GM23338 (cell line): ENCODE measurements around the gene GPSM1. TPM values are rescaled to one million over a fixed set of nuclear protein-coding genes. Genes with fewer than 3 reads are reported as not detected.

Source experiments
- ATAC-seq: fragments of 200-7000 bp; cut with Tn5 transposase; 3 replicates; pipeline ENCODE4 v1.9.1; 2020
- DNase-seq: peaks from one replicate; pipeline ENCODE4 v3.0.0-alpha.2; 2015; ENCODE audit warnings: low spot score
- H2AFZ ChIP-seq: fragments of 200-600 bp; sonication (generic); 2 replicates; pipeline ENCODE4 v1.8.0; 2016; ENCODE audit warnings: antibody characterized with exemption, mild to moderate bottlenecking, moderate library complexity
- H3F3A ChIP-seq: fragments of 200-600 bp; sonication (generic); replicated peaks from 2 replicates; pipeline ENCODE4 v1.8.0; 2017; ENCODE audit warnings: antibody characterized with exemption, mixed run types, low read depth
- H3K27ac ChIP-seq: fragments of 200-600 bp; sonication (generic); 2 replicates; pipeline ENCODE4 v1.6.1; 2016; ENCODE audit warnings: low read depth
- H3K27me3 ChIP-seq: fragments of 200-600 bp; sonication (generic); 2 replicates; pipeline ENCODE4 v1.8.0; 2016; ENCODE audit warnings: mild to moderate bottlenecking, mixed run types, moderate library complexity; ENCODE audit not compliant: insufficient read depth
- H3K36me3 ChIP-seq: fragments of 200-600 bp; sonication (generic); 2 replicates; pipeline ENCODE4 v1.8.0; 2016; ENCODE audit warnings: mild to moderate bottlenecking; ENCODE audit not compliant: insufficient read depth
- H3K4me1 ChIP-seq: fragments of 200-600 bp; sonication (generic); 2 replicates; pipeline ENCODE4 v1.8.0; 2016; ENCODE audit warnings: mild to moderate bottlenecking, moderate library complexity; ENCODE audit not compliant: insufficient read depth
- H3K4me2 ChIP-seq: fragments of 200-600 bp; sonication (generic); 2 replicates; pipeline ENCODE4 v1.7.1; 2017; ENCODE audit warnings: mixed run types
- H3K4me3 ChIP-seq: fragments of 200-600 bp; sonication (generic); 2 replicates; pipeline ENCODE4 v1.6.1; 2016; ENCODE audit warnings: mixed run types
- H3K79me2 ChIP-seq: fragments of 200-600 bp; sonication (generic); replicated peaks from 2 replicates; pipeline ENCODE4 v1.8.0; 2017; ENCODE audit warnings: mild to moderate bottlenecking; ENCODE audit not compliant: insufficient read depth
- H3K9me2 ChIP-seq: fragments of 200-600 bp; sonication (generic); 2 replicates; pipeline ENCODE4 v1.8.0; 2017; ENCODE audit not compliant: insufficient read depth
- H4K20me1 ChIP-seq: fragments of 200-600 bp; sonication (generic); replicated peaks from 2 replicates; pipeline ENCODE4 v1.8.0; 2017; ENCODE audit warnings: mild to moderate bottlenecking; ENCODE audit not compliant: insufficient read depth
- H3K27ac Mint-ChIP-seq: 2 replicates; pipeline ENCODE4 v1.8.0; 2020; ENCODE audit warnings: inconsistent platforms, mild to moderate bottlenecking, moderate library complexity, mixed read lengths
- H3K27me3 Mint-ChIP-seq: 3 replicates; pipeline ENCODE4 v1.8.0; 2022; ENCODE audit warnings: low read depth, mild to moderate bottlenecking, moderate library complexity, mixed read lengths, inconsistent platforms; ENCODE audit not compliant: insufficient read depth, poor library complexity
- H3K36me3 Mint-ChIP-seq: 3 replicates; pipeline ENCODE4 v1.8.0; 2021; ENCODE audit warnings: low read depth, mild to moderate bottlenecking, inconsistent platforms, moderate library complexity, mixed read lengths
- H3K4me1 Mint-ChIP-seq: 3 replicates; pipeline ENCODE4 v1.8.0; 2020; ENCODE audit warnings: mild to moderate bottlenecking, inconsistent platforms, mixed read lengths
- H3K4me3 Mint-ChIP-seq: 3 replicates; pipeline ENCODE4 v1.8.0; 2021; ENCODE audit warnings: moderate library complexity, mild to moderate bottlenecking, inconsistent platforms, mixed read lengths
- H3K9me3 Mint-ChIP-seq: 3 replicates; pipeline ENCODE4 v1.8.0; 2020; ENCODE audit warnings: moderate library complexity, mild to moderate bottlenecking, inconsistent platforms, mixed read lengths
- CREB1 ChIP-seq: fragments of 250-450 bp; sonication (Bioruptor Pico); IDR thresholded peaks from 2 replicates; pipeline ENCODE4 v1.5.0; 2020; ENCODE audit warnings: low read depth, mild to moderate bottlenecking, moderate library complexity
- ETS1 ChIP-seq: IDR thresholded peaks from 2 replicates; pipeline ENCODE4 v1.6.1; 2016; ENCODE audit warnings: antibody characterized with exemption
- EZH2 ChIP-seq: fragments of 200-600 bp; sonication (generic); IDR thresholded peaks from one replicate; pipeline ENCODE4 v1.8.0; 2017; ENCODE audit warnings: antibody characterized with exemption, mild to moderate bottlenecking, low read depth; ENCODE audit not compliant: unreplicated experiment
- JUNB ChIP-seq: IDR thresholded peaks from one replicate; pipeline ENCODE4 v1.6.1; 2016; ENCODE audit warnings: antibody characterized with exemption; ENCODE audit not compliant: unreplicated experiment
- NANOG ChIP-seq: IDR thresholded peaks from 2 replicates; pipeline ENCODE4 v1.6.1; 2016; ENCODE audit warnings: antibody characterized with exemption, borderline replicate concordance
- STAT1 ChIP-seq: IDR thresholded peaks from one replicate; pipeline ENCODE4 v1.6.1; 2016; ENCODE audit warnings: antibody characterized with exemption; ENCODE audit not compliant: unreplicated experiment
- ZNF331 ChIP-seq: fragments of 250-450 bp; sonication (Bioruptor Pico); IDR thresholded peaks from 2 replicates; pipeline ENCODE4 v1.5.0; 2020; ENCODE audit warnings: low read depth, mild to moderate bottlenecking, moderate library complexity
- ZNF462 ChIP-seq: fragments of 250-450 bp; sonication (Bioruptor Pico); IDR thresholded peaks from 2 replicates; pipeline ENCODE4 v1.5.0; 2020; ENCODE audit warnings: mild to moderate bottlenecking, moderate library complexity
- polyA plus RNA-seq: library from polyadenylated mRNA; unstranded; fragments of >200 nt; fragmentation: Nextera tagmentation; extraction: Ambion mirVana; gene quantifications from 2 replicates; pipeline ENCODE4 v1.2.1, GENCODE V29; 2016
- total RNA-seq: library from RNA; depleted of rRNA; stranded (reverse); fragments of >200 nt; shearing (Covaris generic); gene quantifications from 2 replicates; pipeline ENCODE4 v1.2.3, GENCODE V29; 2014
- TF ChIP-seq, protein P1 (sequence below), 2 experiments: fragments of 200-600 bp in 1 of 2; sonication (generic) in 1 of 2; conservative IDR thresholded peaks; 2 replicates each; pipeline versions ENCODE4 v1.5.1 to v1.6.1; 2016 to 2017; ENCODE audit warnings: antibody characterized with exemption in 2 of 2, low read depth in 2 of 2, mild to moderate bottlenecking in 2 of 2, moderate library complexity in 1 of 2

Gene GPSM1
- total and polyA plus RNA-seq, 2 experiments from 2014 or later = 4.8 to 23.2 TPM

GRCh38 chr9:136303825-136304416, 23.4 kb upstream of the GPSM1 start, which contains the start of gene CCDC187:
TSS of gene CCDC187 (minus strand) at chr9:136304094. CDS start at chr9:136303830, 264 bp downstream.
- Histone ChIP-seq H3K27ac (no peak within 1 kb of the TSS), H4K20me1 (no peaks in the 10 kb centered on the region), H3K9me2 (no peaks in the 10 kb centered on the region), H3K27me3 (no peaks in the 10 kb centered on the region), H3K4me2 (no peak within 1 kb of the TSS), H3K4me1 (no peaks in the 10 kb centered on the region), H3K79me2 (no peaks in the 10 kb centered on the region), H3K36me3 (no peaks in the 10 kb centered on the region), H3F3A (peaks cover 18% of the 10 kb centered on the region), H2AFZ (no peak within 1 kb of the TSS), H3K4me3 (no peak within 1 kb of the TSS)
- Mint-ChIP-seq H3K27ac (no peak within 1 kb of the TSS), H3K27me3 (peaks cover 3% of the 10 kb centered on the region), H3K4me3 (no peak within 1 kb of the TSS), H3K36me3 (no peaks in the 10 kb centered on the region), H3K4me1 (no peaks in the 10 kb centered on the region), H3K9me3 (no peaks in the 10 kb centered on the region)
- ATAC-seq = no peak
- no peak for TF ChIP-seq ZNF331
- DNase-seq = no peak

GRCh38 chr9:136304456-136304855, 22.9 kb upstream of the GPSM1 start:
- Mint-ChIP-seq H3K4me3 (no peak overlapping the region), H3K36me3 (no peaks in the 10 kb centered on the region)
- H3K4me1 ChIP-seq = no peaks in the 10 kb centered on the region
- TF ChIP-seq CREB1 (CRISPR knock-in tag) = no peak
- TF ChIP-seq EZH2 = no peak
- TF ChIP-seq, protein P1, sequence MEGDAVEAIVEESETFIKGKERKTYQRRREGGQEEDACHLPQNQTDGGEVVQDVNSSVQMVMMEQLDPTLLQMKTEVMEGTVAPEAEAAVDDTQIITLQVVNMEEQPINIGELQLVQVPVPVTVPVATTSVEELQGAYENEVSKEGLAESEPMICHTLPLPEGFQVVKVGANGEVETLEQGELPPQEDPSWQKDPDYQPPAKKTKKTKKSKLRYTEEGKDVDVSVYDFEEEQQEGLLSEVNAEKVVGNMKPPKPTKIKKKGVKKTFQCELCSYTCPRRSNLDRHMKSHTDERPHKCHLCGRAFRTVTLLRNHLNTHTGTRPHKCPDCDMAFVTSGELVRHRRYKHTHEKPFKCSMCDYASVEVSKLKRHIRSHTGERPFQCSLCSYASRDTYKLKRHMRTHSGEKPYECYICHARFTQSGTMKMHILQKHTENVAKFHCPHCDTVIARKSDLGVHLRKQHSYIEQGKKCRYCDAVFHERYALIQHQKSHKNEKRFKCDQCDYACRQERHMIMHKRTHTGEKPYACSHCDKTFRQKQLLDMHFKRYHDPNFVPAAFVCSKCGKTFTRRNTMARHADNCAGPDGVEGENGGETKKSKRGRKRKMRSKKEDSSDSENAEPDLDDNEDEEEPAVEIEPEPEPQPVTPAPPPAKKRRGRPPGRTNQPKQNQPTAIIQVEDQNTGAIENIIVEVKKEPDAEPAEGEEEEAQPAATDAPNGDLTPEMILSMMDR (conservative IDR thresholded peaks at IDR 0.05; ENCODE audit: low read depth in 2 of 2) = no peak
- no peak for TF ChIP-seq ETS1
- TF ChIP-seq ZNF462 (CRISPR knock-in tag) = no peak
- no peak for TF ChIP-seq JUNB
- no peak for TF ChIP-seq STAT1
- TF ChIP-seq NANOG = no peak

More at GRCh38 chr9:136304456-136304855, 22.9 kb upstream of the GPSM1 start:
- Mint-ChIP-seq H3K4me1 (no peaks in the 10 kb centered on the region), H3K9me3 (no peaks in the 10 kb centered on the region), H3K27ac (no peak overlapping the region), H3K27me3 (no peaks in the 10 kb centered on the region)
- no peaks in the 10 kb centered on the region for H3K79me2 ChIP-seq
- no peaks in the 10 kb centered on the region for H3K27me3 ChIP-seq
- H3K27ac ChIP-seq = no peak overlapping the region
- no peak for ATAC-seq
- no peak overlapping the region for H2AFZ ChIP-seq
- peaks cover 18% of the 10 kb centered on the region for H3F3A ChIP-seq
- no peak overlapping the region for H3K4me2 ChIP-seq
- no peaks in the 10 kb centered on the region for H3K36me3 ChIP-seq
- no peak for DNase-seq
- H3K4me3 ChIP-seq = no peak overlapping the region
- no peaks in the 10 kb centered on the region for H3K9me2 ChIP-seq
- no peaks in the 10 kb centered on the region for H4K20me1 ChIP-seq
